ENCODE data around the gene IRF4.

GRCh38 chr6:389622-390021, 1.9 kb upstream of the IRF4 start:
- TF ChIP-seq CTCF (conservative IDR thresholded peaks at IDR 0.05; ENCODE audit: low read length) (peak; percentile 49), EZH2phosphoT487 (IDR thresholded peaks at IDR 0.05; ENCODE audit: borderline replicate concordance) (no peak)

Data from Loucy (cell line).